Esophagus squamous epithelium (tissue), 4 donors: ENCODE data around the gene CHKB.

Source experiments
- POLR2A ChIP-seq, 4 donors: fragments of 450-650 bp; IDR thresholded peaks; one replicate each; pipeline ENCODE4 v1.6.1; 2017; ENCODE audit warnings: antibody characterized with exemption in 4 of 4, mild to moderate bottlenecking in 4 of 4, moderate library complexity in 3 of 4
- TF ChIP-seq, protein P1 (sequence below), 6 experiments: fragments of 450-650 bp in 4 of 6; fragments of 200-600 bp in 2 of 6; sonication (generic) in 2 of 6; IDR thresholded peaks; one replicate each; pipeline ENCODE4 v1.5.1; 2016 to 2019; ENCODE audit warnings: antibody characterized with exemption in 6 of 6, mild to moderate bottlenecking in 4 of 6, moderate library complexity in 4 of 6

DNA sequence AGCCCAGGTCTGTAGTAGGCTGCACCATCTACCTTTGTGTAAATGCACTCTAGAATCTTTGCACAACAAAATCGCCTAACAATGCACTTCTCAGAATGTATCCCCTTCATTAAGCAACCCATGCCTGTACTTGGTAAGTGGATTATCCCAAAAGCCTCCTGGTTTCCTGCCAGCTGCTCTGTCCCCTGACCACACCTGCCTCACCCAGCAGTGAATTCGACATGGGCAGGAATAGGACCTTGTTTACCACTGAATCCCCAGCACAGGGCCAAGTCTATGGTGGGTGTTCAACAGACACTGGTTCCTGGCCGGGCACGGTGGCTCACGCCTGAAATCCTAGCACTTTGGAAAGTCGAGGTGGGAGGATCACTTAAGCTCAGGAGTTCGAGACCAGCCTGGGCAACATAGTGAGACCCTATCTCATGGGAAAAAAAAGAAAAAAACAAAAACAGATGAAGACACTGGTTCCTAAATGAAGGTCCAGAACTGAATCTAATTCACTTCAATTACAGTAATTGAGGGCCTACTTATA is 14.9 kb downstream of the CHKB start:
- TF ChIP-seq, protein P1, sequence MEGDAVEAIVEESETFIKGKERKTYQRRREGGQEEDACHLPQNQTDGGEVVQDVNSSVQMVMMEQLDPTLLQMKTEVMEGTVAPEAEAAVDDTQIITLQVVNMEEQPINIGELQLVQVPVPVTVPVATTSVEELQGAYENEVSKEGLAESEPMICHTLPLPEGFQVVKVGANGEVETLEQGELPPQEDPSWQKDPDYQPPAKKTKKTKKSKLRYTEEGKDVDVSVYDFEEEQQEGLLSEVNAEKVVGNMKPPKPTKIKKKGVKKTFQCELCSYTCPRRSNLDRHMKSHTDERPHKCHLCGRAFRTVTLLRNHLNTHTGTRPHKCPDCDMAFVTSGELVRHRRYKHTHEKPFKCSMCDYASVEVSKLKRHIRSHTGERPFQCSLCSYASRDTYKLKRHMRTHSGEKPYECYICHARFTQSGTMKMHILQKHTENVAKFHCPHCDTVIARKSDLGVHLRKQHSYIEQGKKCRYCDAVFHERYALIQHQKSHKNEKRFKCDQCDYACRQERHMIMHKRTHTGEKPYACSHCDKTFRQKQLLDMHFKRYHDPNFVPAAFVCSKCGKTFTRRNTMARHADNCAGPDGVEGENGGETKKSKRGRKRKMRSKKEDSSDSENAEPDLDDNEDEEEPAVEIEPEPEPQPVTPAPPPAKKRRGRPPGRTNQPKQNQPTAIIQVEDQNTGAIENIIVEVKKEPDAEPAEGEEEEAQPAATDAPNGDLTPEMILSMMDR (IDR thresholded peaks at IDR 0.05) = no peak
- TF ChIP-seq POLR2A (IDR thresholded peaks at IDR 0.05) = no peak
